Neutrophil (primary cell): ENCODE data around the gene TACR2.

Experiments used
- H3K27ac ChIP-seq: fragments of 200-600 bp; sonication (generic); 2 replicates; pipeline ENCODE4 v1.5.1; 2016; ENCODE audit warnings: mild to moderate bottlenecking, moderate library complexity
- H3K27me3 ChIP-seq: fragments of 200-600 bp; sonication (generic); 2 replicates; pipeline ENCODE4 v1.6.0; 2016; ENCODE audit warnings: mild to moderate bottlenecking
- H3K36me3 ChIP-seq: fragments of 200-600 bp; sonication (generic); 2 replicates; pipeline ENCODE4 v1.5.1; 2017
- H3K4me1 ChIP-seq, 2 experiments: fragments of 200-600 bp in 1 of 2; sonication (generic) in 1 of 2; 1 replicate in 1 of 2; 2 replicates in 1 of 2; pipeline versions ENCODE4 v1.5.1 to v1.6.1; 2013 to 2016; ENCODE audit warnings: low read depth in 1 of 2, low read length in 1 of 2, mild to moderate bottlenecking in 1 of 2, moderate library complexity in 1 of 2; ENCODE audit not compliant: control insufficient read depth in 1 of 2, insufficient read depth in 1 of 2
- H3K4me3 ChIP-seq, 2 experiments: fragments of 200-600 bp in 1 of 2; sonication (generic) in 1 of 2; 1 replicate in 1 of 2; 2 replicates in 1 of 2; pipeline ENCODE4 v1.5.1; 2013 to 2016; ENCODE audit warnings: low read depth in 1 of 2, low read length in 1 of 2, mild to moderate bottlenecking in 1 of 2, moderate library complexity in 1 of 2
- H3K9me3 ChIP-seq: fragments of 200-600 bp; sonication (generic); 2 replicates; pipeline ENCODE4 v1.5.1; 2016
- TF ChIP-seq, protein P1 (sequence below): fragments of 200-600 bp; sonication (generic); IDR thresholded peaks from 2 replicates; pipeline ENCODE4 v1.5.1; 2016; ENCODE audit warnings: antibody characterized with exemption

The TACR2 gene

DNA sequence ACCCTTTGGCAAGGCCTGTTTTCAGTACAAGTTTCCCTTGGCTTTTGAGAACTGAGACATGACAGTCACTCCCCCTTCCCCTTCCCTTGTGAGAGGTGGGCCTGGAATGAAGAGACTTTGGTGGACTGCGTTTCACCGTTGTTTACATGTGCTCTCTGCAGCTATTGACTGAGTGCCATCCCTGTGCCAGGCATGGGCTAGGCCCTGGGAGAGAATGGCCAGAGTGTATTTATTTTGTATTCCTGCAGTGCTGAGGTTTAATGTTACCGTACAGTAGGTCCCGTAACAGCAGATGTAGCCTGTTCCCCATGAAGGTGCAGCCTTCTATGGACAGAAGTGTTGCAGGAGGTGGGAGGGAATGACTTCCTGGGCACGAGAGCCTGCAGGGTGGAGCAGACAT, 50.0 kb downstream of the TACR2 start:
- Histone ChIP-seq H3K36me3 (peaks cover 72% of the 10 kb centered on the region), H3K4me3 (no peak overlapping the region), H3K27ac (no peak overlapping the region), H3K9me3 (no peaks in the 10 kb centered on the region), H3K27me3 (no peaks in the 10 kb centered on the region), H3K4me1 (no peaks in the 10 kb centered on the region)
- TF ChIP-seq, protein P1, sequence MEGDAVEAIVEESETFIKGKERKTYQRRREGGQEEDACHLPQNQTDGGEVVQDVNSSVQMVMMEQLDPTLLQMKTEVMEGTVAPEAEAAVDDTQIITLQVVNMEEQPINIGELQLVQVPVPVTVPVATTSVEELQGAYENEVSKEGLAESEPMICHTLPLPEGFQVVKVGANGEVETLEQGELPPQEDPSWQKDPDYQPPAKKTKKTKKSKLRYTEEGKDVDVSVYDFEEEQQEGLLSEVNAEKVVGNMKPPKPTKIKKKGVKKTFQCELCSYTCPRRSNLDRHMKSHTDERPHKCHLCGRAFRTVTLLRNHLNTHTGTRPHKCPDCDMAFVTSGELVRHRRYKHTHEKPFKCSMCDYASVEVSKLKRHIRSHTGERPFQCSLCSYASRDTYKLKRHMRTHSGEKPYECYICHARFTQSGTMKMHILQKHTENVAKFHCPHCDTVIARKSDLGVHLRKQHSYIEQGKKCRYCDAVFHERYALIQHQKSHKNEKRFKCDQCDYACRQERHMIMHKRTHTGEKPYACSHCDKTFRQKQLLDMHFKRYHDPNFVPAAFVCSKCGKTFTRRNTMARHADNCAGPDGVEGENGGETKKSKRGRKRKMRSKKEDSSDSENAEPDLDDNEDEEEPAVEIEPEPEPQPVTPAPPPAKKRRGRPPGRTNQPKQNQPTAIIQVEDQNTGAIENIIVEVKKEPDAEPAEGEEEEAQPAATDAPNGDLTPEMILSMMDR, result no peak

DNA sequence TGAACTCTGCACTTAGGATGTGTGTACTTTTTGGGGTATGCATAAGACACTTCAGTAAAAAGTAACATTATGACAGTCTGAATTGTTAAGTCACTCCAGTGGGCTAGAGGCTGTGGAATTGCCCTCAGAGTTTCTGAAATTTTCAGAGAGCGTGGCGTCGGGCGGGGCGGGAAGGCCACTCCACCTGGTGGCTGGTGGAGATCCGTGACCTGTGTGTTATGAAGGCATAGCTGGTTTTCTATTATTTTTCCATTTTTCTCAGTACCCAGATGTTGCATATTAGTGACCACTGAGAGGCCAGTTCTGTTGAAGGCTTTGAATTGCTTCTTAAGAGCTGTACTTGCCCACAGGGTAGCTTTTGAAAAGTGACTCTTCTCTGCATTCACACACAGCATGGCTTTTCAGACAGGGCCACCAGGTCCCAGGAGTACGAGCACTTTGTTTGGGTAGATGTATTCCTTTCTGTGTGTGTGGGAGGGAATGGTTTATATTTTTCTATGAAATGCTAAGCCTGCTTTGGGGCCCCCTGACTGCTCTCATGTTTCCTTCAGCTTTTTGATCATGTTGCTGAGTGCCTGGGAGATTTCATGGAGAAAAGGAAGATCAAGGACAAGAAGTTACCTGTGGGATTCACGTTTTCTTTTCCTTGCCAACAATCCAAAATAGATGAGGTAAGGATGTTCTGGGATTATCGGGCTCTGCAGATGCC, 52.3 kb downstream of the TACR2 start:
- H3K4me3 ChIP-seq, result no peak overlapping the region
- H3K4me1 ChIP-seq, result peaks cover 14 to 19% of the 10 kb centered on the region in 2 experiments
- TF ChIP-seq, protein P1, result no peak
- H3K27ac ChIP-seq, result no peak overlapping the region
- H3K9me3 ChIP-seq, result no peaks in the 10 kb centered on the region
- H3K27me3 ChIP-seq, result no peaks in the 10 kb centered on the region
- H3K36me3 ChIP-seq, result peaks cover 52% of the 10 kb centered on the region

DNA sequence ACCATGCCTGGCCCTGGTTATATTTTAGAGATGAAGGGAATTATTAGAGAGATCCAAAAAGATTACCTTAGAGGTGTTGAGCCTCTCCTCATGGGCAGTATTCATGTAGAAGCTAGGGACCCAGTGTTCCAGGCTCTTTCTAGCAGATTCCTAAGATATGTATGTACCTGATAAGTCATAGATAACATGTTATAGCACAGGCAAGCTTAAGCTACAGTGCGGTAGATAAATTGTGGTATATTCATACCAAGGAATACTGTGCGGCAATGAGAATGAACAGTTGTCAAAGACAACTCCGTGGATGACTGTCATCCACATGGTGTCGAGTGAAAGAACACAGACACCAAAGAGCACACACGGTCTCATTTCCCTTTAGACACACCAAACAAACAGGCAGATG, 53.1 kb downstream of the TACR2 start:
- H3K27me3 ChIP-seq, result no peaks in the 10 kb centered on the region
- H3K9me3 ChIP-seq, result no peaks in the 10 kb centered on the region
- TF ChIP-seq, protein P1, result no peak
- H3K27ac ChIP-seq, result no peak overlapping the region
- peaks cover 45% of the 10 kb centered on the region for H3K36me3 ChIP-seq
- H3K4me1 ChIP-seq, result peaks cover 21 to 26% of the 10 kb centered on the region in 2 experiments
- H3K4me3 ChIP-seq, result no peak overlapping the region

DNA sequence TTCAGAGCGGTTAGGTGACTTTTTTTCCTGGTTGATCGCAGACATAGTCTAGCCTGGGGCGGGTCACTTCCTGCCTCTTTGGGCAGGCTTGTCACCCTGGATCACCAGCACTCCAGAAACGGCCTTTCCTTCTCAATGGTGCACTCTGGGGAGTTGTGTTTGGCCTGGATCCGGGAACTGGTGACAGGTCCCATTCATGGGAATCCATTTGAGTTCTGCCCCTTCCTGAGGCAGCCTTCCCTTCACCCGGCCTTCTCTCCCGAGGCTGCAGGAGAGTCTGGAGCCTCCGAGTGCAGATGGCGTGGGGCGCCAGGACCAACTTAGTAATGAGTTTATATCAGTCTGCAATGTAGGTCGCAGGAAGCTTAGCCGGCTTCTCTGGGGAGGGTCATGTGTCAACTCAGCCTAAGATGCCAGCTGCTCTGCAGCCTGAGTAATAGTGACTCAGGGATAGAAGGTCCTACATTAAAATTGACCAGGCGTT, 54.2 kb downstream of the TACR2 start:
- H3K9me3 ChIP-seq, result no peaks in the 10 kb centered on the region
- peaks cover 31 to 33% of the 10 kb centered on the region in 2 experiments for H3K4me1 ChIP-seq
- H3K27ac ChIP-seq, result no peak overlapping the region
- no peak overlapping the region for H3K4me3 ChIP-seq
- TF ChIP-seq, protein P1, result no peak
- H3K27me3 ChIP-seq, result no peaks in the 10 kb centered on the region
- H3K36me3 ChIP-seq, result peaks cover 37% of the 10 kb centered on the region

DNA sequence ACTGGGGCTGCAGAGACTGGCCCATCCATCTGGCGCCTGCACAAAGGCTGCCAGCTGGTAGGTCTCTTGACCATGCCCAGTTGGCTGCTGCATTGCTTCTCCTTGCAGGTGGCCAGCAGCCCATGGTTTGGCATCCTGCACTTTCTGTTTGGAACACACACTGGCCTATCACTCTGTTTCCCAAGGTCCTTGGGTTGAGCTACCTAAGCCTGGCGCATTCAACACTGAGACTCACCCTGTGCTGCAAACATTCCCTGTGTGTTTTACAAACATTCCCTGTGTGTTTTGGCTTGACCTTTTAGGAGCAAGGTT, 55.5 kb downstream of the TACR2 start:
- Histone ChIP-seq H3K4me3 (no peak overlapping the region), H3K27ac (no peak overlapping the region), H3K9me3 (no peaks in the 10 kb centered on the region), H3K36me3 (peaks cover 25% of the 10 kb centered on the region), H3K27me3 (no peaks in the 10 kb centered on the region), H3K4me1 (peaks cover 31 to 33% of the 10 kb centered on the region in 2 experiments)
- TF ChIP-seq, protein P1, result no peak
